Pancreas (tissue), 10 donors: Measurements from ENCODE around the gene ESPNL. TPM values are rescaled to one million over a fixed set of nuclear protein-coding genes. Genes with fewer than 3 reads are reported as not detected.

Experiments
- ATAC-seq, 4 donors: fragments of 200-7000 bp; cut with Tn5 transposase; one replicate each; pipeline versions ENCODE4 v1.8.0 to v1.9.1; 2020; ENCODE audit warnings: mild to moderate bottlenecking in 4 of 4, moderate library complexity in 4 of 4
- DNase-seq, 6 donors: peaks; one replicate each; pipeline ENCODE4 v3.0.0-alpha.2; 2020
- FAIRE-seq: peaks from 2 replicates; lab custom pipeline; 2012; peaks lifted over from hg19 to GRCh38; lab: Jason Lieb, UNC
- H3K27ac ChIP-seq, 4 donors: fragments of 200-600 bp; sonication (generic); 1 replicate in 3 of 4; 2 replicates in 1 of 4; pipeline versions ENCODE4 v1.5.0 to v1.8.0; 2020
- H3K27me3 ChIP-seq, 4 donors: fragments of 200-600 bp; one replicate each; pipeline ENCODE4 v1.8.0; 2021
- H3K36me3 ChIP-seq, 3 donors: fragments of 200-600 bp; sonication (generic) in 1 of 3; one replicate each; pipeline versions ENCODE4 v1.5.0 to v1.8.0; 2020 to 2021
- H3K4me1 ChIP-seq, 3 donors: fragments of 200-600 bp; one replicate each; pipeline ENCODE4 v1.8.0; 2021
- H3K4me3 ChIP-seq, 4 donors: fragments of 200-600 bp; sonication (generic) in 2 of 4; one replicate each; pipeline versions ENCODE4 v1.5.0 to v1.8.0; 2020 to 2021
- H3K9me3 ChIP-seq, 4 donors: fragments of 200-600 bp; one replicate each; pipeline ENCODE4 v1.8.0; 2021
- WGBS, 2 donors: extraction: QIAGEN DNeasy Blood & Tissue Kit; methylation state at CpG; one replicate each; pipeline ENCODE4 v1.1.7; 2013; 5-methylcytosine and 5-hydroxymethylcytosine counted together
- intact Hi-C, 3 donors: fragments of 100-400 bp; cut with DNase I; formaldehyde crosslinking; loops; one replicate each; pipeline versions ENCODE4 v1.11.1 to v1.14.2; 2022
- polyA plus RNA-seq, 2 donors: library from polyadenylated mRNA; stranded (reverse); fragments of 200-250 nt; gene quantifications; one replicate each; pipeline ENCODE4 v1.2.3, GENCODE V29; 2013
- total RNA-seq, 6 donors: library from RNA; stranded (reverse); fragmentation: NEBNext Ultra II Directional in 4 of 6; extraction: Animal tissue kit (Norgen Biotek cat#: 25700) in 4 of 6; gene quantifications; one replicate each; pipeline versions ENCODE4 v1.2.1 to v1.2.4, GENCODE V29; 2021 to 2023
- TF ChIP-seq, protein P1 (sequence below), 4 donors: fragments of 200-600 bp; sonication (generic) in 3 of 4; IDR thresholded peaks; one replicate each; pipeline versions ENCODE4 v1.5.0 to v1.8.0; 2021; ENCODE audit warnings: antibody characterized with exemption in 4 of 4
- donor health status: healthy with polysubstance abuse.
- donor health status: DM: no; HTN: no; CAD: no; lungs with moderate emphysema.
- donor health status: DM: no; HTN: no; CAD: no.
- donor health status: control.
- donor health status: control.
- donor health status: Bipolar disorder and iron deficiency.
- donor health status: DM: yes; HTN: yes; CAD: no.
- donor health status: DM: no; HTN: no; CAD: no.
- donor health status: DM: no; HTN: no; CAD: no.
- donor health status: DM: yes; HTN: yes; CAD: no.

ESPNL gene
- total and polyA plus RNA-seq, 8 donors: 0.05 to 0.72 (median 0.25) TPM; not detected in 1

DNA sequence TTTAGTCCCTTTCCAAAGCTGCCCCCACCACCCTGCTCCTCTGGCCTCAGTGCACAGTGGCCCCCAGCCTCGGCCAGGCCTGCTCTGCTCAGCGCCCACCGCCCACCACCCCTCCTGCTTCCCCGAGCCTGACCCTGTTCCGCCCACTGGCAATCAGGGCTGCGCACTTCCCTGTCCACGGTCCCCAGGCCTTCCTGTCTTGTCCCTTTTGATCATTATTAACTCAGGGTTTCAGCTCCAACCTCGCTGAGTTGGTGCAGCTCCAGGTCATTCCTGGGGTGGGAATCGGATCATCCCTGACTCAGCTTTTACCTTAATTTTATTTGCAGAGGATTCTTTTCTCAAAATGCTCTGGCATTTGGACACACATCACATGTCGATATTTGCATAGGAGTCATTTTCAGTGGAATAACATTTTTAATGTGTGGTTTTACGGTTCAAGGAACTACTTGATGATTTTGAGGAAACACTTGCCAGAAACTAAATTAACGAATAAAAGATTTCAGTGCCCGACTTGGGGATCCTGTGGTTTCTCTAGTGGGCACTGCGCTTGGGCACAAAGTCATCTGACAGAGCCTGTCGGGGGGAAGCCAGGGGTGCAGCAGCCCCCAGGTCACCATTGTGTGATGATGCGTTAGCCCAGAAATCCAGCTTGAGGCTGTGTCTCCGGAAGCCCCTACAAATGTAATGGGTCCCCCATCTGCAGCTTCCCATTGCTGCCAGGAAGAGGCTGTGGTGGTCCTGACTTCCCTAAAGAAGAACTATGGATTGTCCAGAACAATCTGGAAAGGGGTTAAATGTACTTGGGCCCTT is 1.0 kb upstream of the ESPNL start:
- intact Hi-C loops: no loop called here
- DNase-seq (peak in 5 of 6 donors; percentile 5 to 66 (median 35)), ATAC-seq (no peak), FAIRE-seq (no peak)
- Histone ChIP-seq H3K4me3 (no peak overlapping the region), H3K36me3 (no peaks in the 10 kb centered on the region), H3K4me1 (peaks cover 0 to 5% (median 5%) of the 10 kb centered on the region in 3 donors), H3K27me3 (no peaks in the 10 kb centered on the region), H3K9me3 (no peaks in the 10 kb centered on the region), H3K27ac (peak overlapping the region in 1 of 4 donors; percentile 39)
- TF ChIP-seq, protein P1, sequence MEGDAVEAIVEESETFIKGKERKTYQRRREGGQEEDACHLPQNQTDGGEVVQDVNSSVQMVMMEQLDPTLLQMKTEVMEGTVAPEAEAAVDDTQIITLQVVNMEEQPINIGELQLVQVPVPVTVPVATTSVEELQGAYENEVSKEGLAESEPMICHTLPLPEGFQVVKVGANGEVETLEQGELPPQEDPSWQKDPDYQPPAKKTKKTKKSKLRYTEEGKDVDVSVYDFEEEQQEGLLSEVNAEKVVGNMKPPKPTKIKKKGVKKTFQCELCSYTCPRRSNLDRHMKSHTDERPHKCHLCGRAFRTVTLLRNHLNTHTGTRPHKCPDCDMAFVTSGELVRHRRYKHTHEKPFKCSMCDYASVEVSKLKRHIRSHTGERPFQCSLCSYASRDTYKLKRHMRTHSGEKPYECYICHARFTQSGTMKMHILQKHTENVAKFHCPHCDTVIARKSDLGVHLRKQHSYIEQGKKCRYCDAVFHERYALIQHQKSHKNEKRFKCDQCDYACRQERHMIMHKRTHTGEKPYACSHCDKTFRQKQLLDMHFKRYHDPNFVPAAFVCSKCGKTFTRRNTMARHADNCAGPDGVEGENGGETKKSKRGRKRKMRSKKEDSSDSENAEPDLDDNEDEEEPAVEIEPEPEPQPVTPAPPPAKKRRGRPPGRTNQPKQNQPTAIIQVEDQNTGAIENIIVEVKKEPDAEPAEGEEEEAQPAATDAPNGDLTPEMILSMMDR (IDR thresholded peaks at IDR 0.05): no peak
- WGBS, 2 donors: 86 to 89% methylated on average over 17 of the region's 17 CpGs

DNA sequence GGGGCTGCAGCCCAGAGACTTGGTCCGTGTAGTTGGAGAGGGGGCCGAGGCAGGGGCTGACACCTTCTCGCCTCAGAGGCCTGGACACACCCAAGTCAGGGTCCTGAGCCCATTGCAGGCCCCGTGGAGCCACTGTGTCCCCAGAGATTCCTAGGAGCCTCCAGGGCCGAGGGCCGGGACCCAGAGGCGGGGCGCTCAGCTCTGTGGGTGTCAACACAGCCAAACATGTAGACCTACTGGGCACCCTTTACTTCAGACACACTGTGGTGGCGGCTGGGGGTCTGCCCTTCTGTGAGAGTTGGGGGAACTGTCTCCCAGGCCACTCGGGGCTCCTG is 459 bp upstream of the ESPNL start:
- ATAC-seq (no peak), FAIRE-seq (no peak), DNase-seq (peak in 4 of 6 donors; percentile 12 to 75 (median 20))
- TF ChIP-seq, protein P1 (IDR thresholded peaks at IDR 0.05): no peak
- intact Hi-C loops: no loop called here
- no peaks in the 10 kb centered on the region for H3K27me3 ChIP-seq
- no peaks in the 10 kb centered on the region for H3K9me3 ChIP-seq
- H3K36me3 ChIP-seq: no peaks in the 10 kb centered on the region
- H3K4me3 ChIP-seq: no peak overlapping the region
- peaks cover 0 to 5% (median 5%) of the 10 kb centered on the region in 3 donors for H3K4me1 ChIP-seq
- no peak overlapping the region for H3K27ac ChIP-seq
- 93 to 96% methylated on average over 10 of the region's 10 CpGs for WGBS, 2 donors

- H3K4me3 ChIP-seq: no peak overlapping the region
- no peak for ATAC-seq
- intact Hi-C loops: no loop called here
- no peaks in the 10 kb centered on the region for H3K27me3 ChIP-seq
- FAIRE-seq: no peak
- peak in 5 of 6 donors; percentile 2 to 71 (median 15) for DNase-seq
- H3K27ac ChIP-seq: no peak overlapping the region
- H3K9me3 ChIP-seq: no peaks in the 10 kb centered on the region
- WGBS, 2 donors: 88 to 89% methylated on average over 25 to 28 of the region's 28 CpGs
- H3K4me1 ChIP-seq: peaks cover 0 to under 1% (median under 1%) of the 10 kb centered on the region in 3 donors
- TF ChIP-seq, protein P1 (IDR thresholded peaks at IDR 0.05): no peak
- no peaks in the 10 kb centered on the region for H3K36me3 ChIP-seq
Observed at GRCh38 chr2:238100821-238101771, 956 bp downstream of the ESPNL start.

DNA sequence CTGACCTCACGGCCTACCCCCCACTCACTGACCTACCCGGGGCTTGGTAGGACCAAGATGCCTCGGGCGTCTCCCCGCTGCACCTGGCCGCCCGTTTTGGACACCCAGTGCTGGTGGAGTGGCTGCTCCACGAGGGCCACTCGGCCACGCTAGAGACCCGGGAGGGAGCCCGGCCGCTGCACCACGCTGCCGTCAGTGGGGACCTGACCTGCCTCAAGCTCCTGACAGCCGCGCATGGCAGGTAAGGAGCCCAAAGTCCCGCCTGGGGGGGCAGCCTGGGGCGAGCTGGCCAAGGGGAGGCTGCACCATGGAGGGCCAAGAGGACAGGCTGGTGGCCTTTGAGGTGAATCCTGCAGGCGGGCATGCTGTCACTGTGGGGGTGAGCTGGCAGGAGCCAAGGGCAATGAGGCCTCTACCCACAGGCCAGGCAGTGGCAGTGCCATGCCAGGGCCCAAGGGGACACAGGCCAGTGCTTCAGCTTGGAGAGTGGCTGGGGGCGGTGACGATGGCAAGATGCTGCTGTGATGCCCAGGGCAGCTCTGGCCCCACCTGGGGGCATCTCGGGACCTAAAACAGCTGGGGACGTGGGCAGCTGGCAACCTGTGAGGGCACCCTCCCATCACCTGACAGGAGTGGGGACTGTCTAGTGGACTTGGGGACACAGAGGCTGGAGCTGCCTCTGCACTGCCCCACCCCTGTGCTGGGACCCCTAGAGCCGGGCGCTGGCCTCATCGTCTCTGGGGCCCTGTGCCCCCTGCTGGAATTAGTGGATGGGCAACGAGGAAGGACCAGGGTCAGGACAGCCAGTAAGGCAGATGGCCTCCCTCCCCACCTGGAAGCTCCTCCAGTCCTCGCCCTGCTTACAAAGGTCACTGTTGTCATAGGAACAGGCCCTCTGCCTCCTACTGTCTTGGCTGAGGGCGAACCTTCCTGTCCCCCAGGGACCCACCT is 2.0 kb downstream of the ESPNL start:
- intact Hi-C loops: no loop called here
- FAIRE-seq (no peak), ATAC-seq (no peak), DNase-seq (peak; percentile 1 to 73 (median 24))
- no peak overlapping the region for H3K4me3 ChIP-seq
- WGBS, 2 donors: 87 to 90% methylated on average over 30 of the region's 30 CpGs
- TF ChIP-seq, protein P1 (IDR thresholded peaks at IDR 0.05): no peak
- H3K4me1 ChIP-seq: no peaks in the 10 kb centered on the region
- H3K36me3 ChIP-seq: no peaks in the 10 kb centered on the region
- no peak overlapping the region for H3K27ac ChIP-seq
- no peaks in the 10 kb centered on the region for H3K9me3 ChIP-seq
- no peaks in the 10 kb centered on the region for H3K27me3 ChIP-seq
